ENCODE measurements around the gene MED25.

MED25 gene

DNA sequence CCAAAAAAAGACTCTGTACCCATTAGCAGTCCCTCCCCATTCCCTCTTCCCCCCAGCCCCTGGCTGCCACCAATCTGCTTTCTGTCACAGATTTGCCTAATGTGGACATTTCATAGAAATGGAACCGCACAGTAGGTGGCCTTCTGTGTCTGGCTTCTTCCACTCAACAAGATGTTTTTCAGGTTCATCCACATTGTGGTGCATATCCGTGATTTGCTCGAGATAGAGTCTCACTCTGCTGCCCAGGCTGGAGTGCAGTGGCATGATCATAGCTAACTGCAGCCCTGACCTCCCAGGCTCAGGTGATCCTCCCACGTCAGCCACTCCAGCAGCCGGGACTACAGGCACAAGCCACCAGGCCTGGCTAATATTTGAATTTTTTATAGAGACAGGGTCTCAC, 30.3 kb upstream of the MED25 start:
- Histone ChIP-seq H3K27me3 (ENCODE audit: insufficient read depth, poor library complexity, severe bottlenecking) (no peaks in the 10 kb centered on the region), H3K36me3 (ENCODE audit: low read depth) (peaks cover 42% of the 10 kb centered on the region), H3K4me3 (ENCODE audit: severe bottlenecking) (no peak overlapping the region), H3K9me3 (ENCODE audit: severe bottlenecking) (no peaks in the 10 kb centered on the region), H3K27ac (ENCODE audit: poor library complexity, severe bottlenecking) (no peak overlapping the region), H3K4me1 (ENCODE audit: insufficient read depth, poor library complexity, severe bottlenecking) (no peaks in the 10 kb centered on the region)
- no peak for TF ChIP-seq CTCF (IDR thresholded peaks at IDR 0.05; ENCODE audit: poor library complexity, severe bottlenecking)
- DNase-seq (ENCODE audit: low spot score) (no peak), ATAC-seq (ENCODE audit: low read depth) (no peak)

DNA sequence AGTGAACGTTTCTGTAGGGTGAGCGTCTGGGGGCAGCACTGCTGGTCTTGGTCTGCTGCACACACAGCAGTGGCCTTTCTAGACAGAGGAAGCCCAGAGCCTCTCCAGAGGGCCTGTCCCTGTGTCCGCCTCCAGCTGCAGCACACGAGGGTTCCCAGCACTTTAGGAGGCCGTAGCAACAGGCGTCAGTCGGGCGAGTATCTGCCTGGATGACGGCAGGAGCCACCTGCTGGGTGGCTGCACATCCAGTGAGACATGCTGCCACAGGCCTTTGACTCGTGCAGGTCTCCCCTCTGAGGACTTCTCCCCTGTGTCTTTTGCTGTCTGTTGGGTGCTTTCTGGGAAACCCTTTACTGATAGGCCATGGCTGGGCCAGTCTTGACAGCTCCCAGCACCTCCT, 29.2 kb upstream of the MED25 start:
- Histone ChIP-seq H3K4me1 (ENCODE audit: insufficient read depth, poor library complexity, severe bottlenecking) (no peaks in the 10 kb centered on the region), H3K27me3 (ENCODE audit: insufficient read depth, poor library complexity, severe bottlenecking) (no peaks in the 10 kb centered on the region), H3K27ac (ENCODE audit: poor library complexity, severe bottlenecking) (no peak overlapping the region), H3K9me3 (ENCODE audit: severe bottlenecking) (no peaks in the 10 kb centered on the region), H3K36me3 (ENCODE audit: low read depth) (peaks cover 40% of the 10 kb centered on the region), H3K4me3 (ENCODE audit: severe bottlenecking) (no peak overlapping the region)
- ATAC-seq (ENCODE audit: low read depth) (no peak), DNase-seq (ENCODE audit: low spot score) (no peak)
- TF ChIP-seq CTCF (IDR thresholded peaks at IDR 0.05; ENCODE audit: poor library complexity, severe bottlenecking): no peak

DNA sequence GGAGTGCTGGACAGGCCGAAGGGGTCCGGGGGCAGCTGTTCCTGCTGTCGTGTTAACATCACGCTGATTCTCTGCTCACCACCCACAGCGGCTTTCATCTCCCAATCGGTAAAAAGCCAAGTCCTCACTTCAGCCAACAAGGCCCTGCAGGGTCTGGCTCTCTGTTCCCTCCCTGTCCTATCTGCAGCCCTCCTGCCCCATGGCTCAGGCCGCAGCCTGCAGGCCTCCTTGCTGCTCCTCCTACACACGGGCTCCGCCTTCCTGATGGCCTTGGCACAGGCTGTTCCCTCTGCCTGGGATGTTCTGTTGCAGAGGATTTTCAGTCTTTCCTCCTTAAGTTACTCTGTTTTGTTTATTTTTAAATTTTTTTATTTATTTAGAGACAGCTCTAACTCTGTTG, 27.2 kb upstream of the MED25 start:
- Histone ChIP-seq H3K36me3 (ENCODE audit: low read depth) (peaks cover 41% of the 10 kb centered on the region), H3K4me3 (ENCODE audit: severe bottlenecking) (no peak overlapping the region), H3K27ac (ENCODE audit: poor library complexity, severe bottlenecking) (no peak overlapping the region), H3K4me1 (ENCODE audit: insufficient read depth, poor library complexity, severe bottlenecking) (no peaks in the 10 kb centered on the region), H3K27me3 (ENCODE audit: insufficient read depth, poor library complexity, severe bottlenecking) (no peaks in the 10 kb centered on the region), H3K9me3 (ENCODE audit: severe bottlenecking) (no peaks in the 10 kb centered on the region)
- ATAC-seq (ENCODE audit: low read depth) (no peak), DNase-seq (ENCODE audit: low spot score) (no peak)
- no peak for TF ChIP-seq CTCF (IDR thresholded peaks at IDR 0.05; ENCODE audit: poor library complexity, severe bottlenecking)

GRCh38 chr19:49791776-49792445, 26.2 kb upstream of the MED25 start:
- H3K4me1 ChIP-seq (ENCODE audit: insufficient read depth, poor library complexity, severe bottlenecking): no peaks in the 10 kb centered on the region
- TF ChIP-seq CTCF (IDR thresholded peaks at IDR 0.05; ENCODE audit: poor library complexity, severe bottlenecking): no peak
- H3K27ac ChIP-seq (ENCODE audit: poor library complexity, severe bottlenecking): no peak overlapping the region
- no peak overlapping the region for H3K4me3 ChIP-seq (ENCODE audit: severe bottlenecking)
- H3K27me3 ChIP-seq (ENCODE audit: insufficient read depth, poor library complexity, severe bottlenecking): no peaks in the 10 kb centered on the region
- ATAC-seq (ENCODE audit: low read depth) (no peak), DNase-seq (ENCODE audit: low spot score) (peak; percentile 58)
- H3K9me3 ChIP-seq (ENCODE audit: severe bottlenecking): no peaks in the 10 kb centered on the region
- peaks cover 52% of the 10 kb centered on the region for H3K36me3 ChIP-seq (ENCODE audit: low read depth)

- Histone ChIP-seq H3K27ac (ENCODE audit: poor library complexity, severe bottlenecking) (no peak overlapping the region), H3K9me3 (ENCODE audit: severe bottlenecking) (no peaks in the 10 kb centered on the region), H3K4me3 (ENCODE audit: severe bottlenecking) (no peak overlapping the region), H3K4me1 (ENCODE audit: insufficient read depth, poor library complexity, severe bottlenecking) (no peaks in the 10 kb centered on the region), H3K27me3 (ENCODE audit: insufficient read depth, poor library complexity, severe bottlenecking) (no peaks in the 10 kb centered on the region), H3K36me3 (ENCODE audit: low read depth) (peaks cover 55% of the 10 kb centered on the region)
- TF ChIP-seq CTCF (IDR thresholded peaks at IDR 0.05; ENCODE audit: poor library complexity, severe bottlenecking): no peak
- ATAC-seq (ENCODE audit: low read depth) (no peak), DNase-seq (ENCODE audit: low spot score) (peak; percentile 68)
These were observed 25.1 kb upstream of the MED25 start for GRCh38 chr19:49792829-49793560.
